SK-N-MC (cell line): ENCODE data around the gene CAST.

ENCODE experiments used
- EZH2 ChIP-seq: fragments of 200-600 bp; sonication (generic); IDR thresholded peaks from one replicate; pipeline ENCODE4 v1.6.1; 2017; ENCODE audit warnings: antibody characterized with exemption
- FOXP2 ChIP-seq: optimal IDR thresholded peaks from 2 replicates; pipeline ENCODE3; 2011; ENCODE audit warnings: mild to moderate bottlenecking, moderate library complexity; ENCODE audit not compliant: insufficient read depth; ENCODE audit errors: extremely low read length, control extremely low read depth
- POLR2AphosphoS5 ChIP-seq: IDR thresholded peaks from 2 replicates; pipeline ENCODE4 v1.6.1; 2012; ENCODE audit warnings: mild to moderate bottlenecking, low read depth, low read length, borderline replicate concordance

DNA sequence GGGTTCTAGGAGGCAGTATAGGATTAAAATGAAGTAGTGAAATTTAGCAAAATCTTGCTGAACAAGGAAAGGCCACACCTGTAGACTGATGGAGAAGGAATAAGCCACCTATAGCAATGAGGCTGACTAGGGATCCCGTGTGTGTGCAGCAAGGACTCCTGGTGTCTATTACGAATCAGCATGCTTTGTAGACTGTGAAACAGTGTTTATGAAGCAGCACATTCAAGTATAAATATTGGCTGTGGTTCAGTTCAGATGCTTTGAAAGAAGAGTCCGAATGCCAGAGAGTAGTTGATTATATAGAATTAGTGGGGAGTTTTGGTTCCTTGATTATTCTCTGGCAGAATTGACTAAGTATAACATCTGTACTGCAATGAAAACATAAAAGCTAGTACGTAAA is 41.8 kb downstream of the CAST start:
- TF ChIP-seq POLR2AphosphoS5 (no peak), EZH2 (no peak), FOXP2 (no peak)
